Ectodermal cell (in vitro differentiated cells): ENCODE data around the gene PILRB. TPM values are rescaled to one million over a fixed set of nuclear protein-coding genes. Genes with fewer than 3 reads are reported as not detected.
"Not testable (repeated sequence)": the region's sequence is repeated elsewhere in the genome, so short reads cannot be mapped to it uniquely, and the experiment has no call there.

Source experiments
- H3K27ac ChIP-seq: 2 replicates; pipeline ENCODE4 v1.7.0; 2013; ENCODE audit warnings: mild to moderate bottlenecking, low read depth, low read length; ENCODE audit not compliant: insufficient read depth, poor library complexity, severe bottlenecking
- H3K27me3 ChIP-seq: 2 replicates; pipeline ENCODE4 v1.7.0; 2013; ENCODE audit warnings: mild to moderate bottlenecking, low read length; ENCODE audit not compliant: insufficient read depth, control insufficient read depth, poor library complexity, severe bottlenecking
- H3K36me3 ChIP-seq: one replicate; pipeline ENCODE4 v1.7.0; 2013; ENCODE audit warnings: low read length; ENCODE audit not compliant: control insufficient read depth, insufficient read depth
- H3K4me1 ChIP-seq: one replicate; pipeline ENCODE4 v1.7.0; 2013; ENCODE audit warnings: low read length; ENCODE audit not compliant: control insufficient read depth, insufficient read depth
- H3K4me3 ChIP-seq: 2 replicates; pipeline ENCODE4 v1.7.0; 2013; ENCODE audit warnings: low read depth, low read length, control low read depth; ENCODE audit not compliant: insufficient read depth
- H3K9me3 ChIP-seq: 2 replicates; pipeline ENCODE4 v1.7.0; 2013; ENCODE audit warnings: mild to moderate bottlenecking, low read length, moderate library complexity; ENCODE audit not compliant: control insufficient read depth
- WGBS, 2 experiments: methylation state at CpG; one replicate each; pipeline ENCODE4 v1.1.7; 2013; ENCODE audit warnings: missing lambda C conversion rate in 2 of 2; 5-methylcytosine and 5-hydroxymethylcytosine counted together
- polyA plus RNA-seq, 4 experiments: library from polyadenylated mRNA; stranded (reverse); fragments of 50-300 nt; gene quantifications; one replicate each; pipeline ENCODE4 v1.2.3, GENCODE V29; 2013

Gene PILRB
- 46.3 TPM for polyA plus RNA-seq (2013, experiment 1 of 4)
- 41.0 TPM for polyA plus RNA-seq (2013, experiment 2 of 4)
- polyA plus RNA-seq (2013, experiment 3 of 4) = 36.9 TPM
- 37.0 TPM for polyA plus RNA-seq (2013, experiment 4 of 4)

GRCh38 chr7:100358027-100358856 is at the start of gene PILRB:
PILRB (plus strand) TSS chr7:100358117; CDS start chr7:100358303, 186 bp downstream.
- H3K27ac ChIP-seq = no peak within 1 kb of the TSS
- H3K4me3 ChIP-seq = no peak within 1 kb of the TSS
- no peaks in the 10 kb centered on the region for H3K9me3 ChIP-seq
- H3K4me1 ChIP-seq = peaks cover 3% of the 10 kb centered on the region
- peaks cover 77% of the 10 kb centered on the region for H3K36me3 ChIP-seq
- H3K27me3 ChIP-seq = no peaks in the 10 kb centered on the region
- 89% methylated on average over 9 to 10 of the region's 11 CpGs for WGBS, 2 experiments

- not testable (repeated sequence) for H3K4me1 ChIP-seq, H3K9me3 ChIP-seq, H3K4me3 ChIP-seq, H3K27me3 ChIP-seq, H3K27ac ChIP-seq, H3K36me3 ChIP-seq
- 96 to 97% methylated on average over 3 to 4 of the region's 5 CpGs for WGBS, 2 experiments
These were observed 39.6 kb upstream of the PILRB start for GRCh38 chr7:100318329-100318728.

- WGBS, 2 experiments = no CpG with 5 or more reads among the region's 1 CpG
- not testable (repeated sequence) for H3K4me3 ChIP-seq, H3K27ac ChIP-seq, H3K4me1 ChIP-seq, H3K36me3 ChIP-seq, H3K9me3 ChIP-seq, H3K27me3 ChIP-seq
These were observed 36.3 kb upstream of the PILRB start for GRCh38 chr7:100321648-100322047.

GRCh38 chr7:100324194-100324593 is 33.7 kb upstream of the PILRB start:
- H3K27me3 ChIP-seq, H3K27ac ChIP-seq, H3K4me1 ChIP-seq, H3K9me3 ChIP-seq, H3K4me3 ChIP-seq, H3K36me3 ChIP-seq: not testable (repeated sequence)
- WGBS, 2 experiments = 96 to 98% methylated on average over 9 to 12 of the region's 13 CpGs

- not testable (repeated sequence) for H3K36me3 ChIP-seq, H3K9me3 ChIP-seq, H3K27me3 ChIP-seq, H3K4me3 ChIP-seq, H3K4me1 ChIP-seq, H3K27ac ChIP-seq
- 92 to 97% methylated on average over 9 of the region's 9 CpGs for WGBS, 2 experiments
These were observed 32.2 kb upstream of the PILRB start for GRCh38 chr7:100325671-100326070.

GRCh38 chr7:100326914-100327313 is 31.0 kb upstream of the PILRB start:
- not testable (repeated sequence) for H3K27me3 ChIP-seq, H3K36me3 ChIP-seq, H3K4me1 ChIP-seq, H3K9me3 ChIP-seq, H3K4me3 ChIP-seq, H3K27ac ChIP-seq
- 92 to 98% methylated on average over 7 to 10 of the region's 11 CpGs for whole genome bisulfite sequencing, 2 experiments

- not testable (repeated sequence) for H3K4me1 ChIP-seq, H3K36me3 ChIP-seq, H3K9me3 ChIP-seq, H3K27me3 ChIP-seq
- Histone ChIP-seq H3K4me3 (peak overlapping the region; percentile 69), H3K27ac (peak overlapping the region; percentile 67)
- WGBS, 2 experiments = 0% methylated on average over 81 of the region's 85 CpGs
These were observed 22.1 kb upstream of the PILRB start for GRCh38 chr7:100335566-100336466.

- not testable (repeated sequence) for H3K36me3 ChIP-seq, H3K27me3 ChIP-seq, H3K4me1 ChIP-seq, H3K4me3 ChIP-seq, H3K9me3 ChIP-seq, H3K27ac ChIP-seq
- 91 to 92% methylated on average over 13 of the region's 15 CpGs for WGBS, 2 experiments
These were observed 19.7 kb upstream of the PILRB start for GRCh38 chr7:100338083-100338696.

- not testable (repeated sequence) for H3K4me1 ChIP-seq, H3K9me3 ChIP-seq, H3K4me3 ChIP-seq, H3K36me3 ChIP-seq, H3K27me3 ChIP-seq, H3K27ac ChIP-seq
- 93% methylated on average over 6 of the region's 6 CpGs for WGBS, 2 experiments
These were observed 16.6 kb upstream of the PILRB start for GRCh38 chr7:100341286-100341685.

GRCh38 chr7:100342765-100343164 is 15.2 kb upstream of the PILRB start:
- H3K36me3 ChIP-seq = peaks cover 15% of the 10 kb centered on the region
- H3K4me3 ChIP-seq = no peak overlapping the region
- no peaks in the 10 kb centered on the region for H3K4me1 ChIP-seq
- no peaks in the 10 kb centered on the region for H3K27me3 ChIP-seq
- 93 to 94% methylated on average over 6 of the region's 6 CpGs for WGBS, 2 experiments
- no peak overlapping the region for H3K27ac ChIP-seq
- no peaks in the 10 kb centered on the region for H3K9me3 ChIP-seq
